ENCODE results near the gene RABIF.

- TF ChIP-seq TARDBP (IDR thresholded peaks at IDR 0.05): no peak
- TF ChIP-seq FOXA1 (IDR thresholded peaks at IDR 0.05): no peak
- TF ChIP-seq SP1 (IDR thresholded peaks at IDR 0.05): no peak
- TF ChIP-seq L3MBTL2 (conservative IDR thresholded peaks at IDR 0.05): no peak; the same call in 1 of the 2 replicates
- TF ChIP-seq BHLHE40 (IDR thresholded peaks at IDR 0.05; ENCODE audit: borderline replicate concordance): no peak
- no peak for TF ChIP-seq HDGF (IDR thresholded peaks at IDR 0.05; ENCODE audit: borderline replicate concordance)
- no peak for TF ChIP-seq NFRKB (IDR thresholded peaks at IDR 0.05)
Measured at GRCh38 chr1:202860744-202861419, 28.1 kb downstream of the RABIF start.
